ENCODE data around the gene SFR1. TPM values are rescaled to one million over a fixed set of nuclear protein-coding genes. Genes with fewer than 3 reads are reported as not detected.

The SFR1 gene
- total RNA-seq, 1 experiment from 2014 or later = 8.4 TPM

DNA sequence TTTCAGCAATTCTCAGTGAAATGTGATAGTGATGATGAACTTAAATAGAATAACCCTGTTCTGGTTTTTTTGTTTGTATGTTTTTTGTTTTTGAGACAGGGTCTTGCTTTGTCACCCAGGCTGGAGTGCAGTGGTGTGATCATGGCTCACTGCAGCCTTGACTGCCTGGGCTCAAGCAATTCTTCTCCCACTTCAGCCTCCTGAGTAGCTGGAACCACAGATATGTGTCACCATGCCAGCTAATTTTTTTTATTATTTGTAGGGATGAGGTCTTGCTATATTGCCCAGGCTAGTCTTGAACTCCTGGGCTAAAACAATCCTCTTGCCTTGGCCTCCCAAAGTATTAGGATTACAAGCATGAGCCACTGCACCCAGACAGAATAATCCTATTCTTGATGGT is 22.0 kb upstream of the SFR1 start:
- ChIA-PET POLR2A (no interaction called here), CTCF (no interaction called here)
- H3K27ac ChIP-seq (ENCODE audit: low read length) = no peak overlapping the region
- no TSS peak for BruUV-seq (replicated peaks)
- TF ChIP-seq SIN3A (IDR thresholded peaks at IDR 0.05; ENCODE audit: borderline replicate concordance, insufficient read depth, low read depth, low read length) = no peak
- no peak for TF ChIP-seq POLR2AphosphoS5 (IDR thresholded peaks at IDR 0.05; ENCODE audit: low read depth, low read length)
- TF ChIP-seq CTCF (IDR thresholded peaks at IDR 0.05) = no peak
- TF ChIP-seq TCF7L2 (IDR thresholded peaks at IDR 0.05; ENCODE audit: low read depth, low read length) = no peak
- TF ChIP-seq REST (IDR thresholded peaks at IDR 0.05; ENCODE audit: insufficient read depth in 1 of 2, low read depth in 2 of 2, low read length in 1 of 2) = no peak
- no peaks in the 10 kb centered on the region for H3K9me3 ChIP-seq (ENCODE audit: control insufficient read depth, insufficient read depth, low read depth, low read length)
- ATAC-seq (no peak), DNase-seq (ENCODE audit: low read depth, low spot score) (no peak)
- H3K27me3 ChIP-seq (ENCODE audit: control insufficient read depth, insufficient read depth, low read length) = no peaks in the 10 kb centered on the region
- in situ Hi-C loops (cut with HindIII; ENCODE audit: low pct_unique_long_range_greater_than_20kb, low sequenced_read_pairs) (no loop called here), intact Hi-C loops (cut with micrococcal nuclease; ENCODE audit: unreplicated experiment) (no loop called here)
- H3K4me1 ChIP-seq (ENCODE audit: control insufficient read depth, insufficient read depth, low read length) = no peaks in the 10 kb centered on the region
- H3K4me3 ChIP-seq (ENCODE audit: low read depth in 2 of 2, low read length in 2 of 2) = no peak overlapping the region
- no peaks in the 10 kb centered on the region for H3K36me3 ChIP-seq (ENCODE audit: control insufficient read depth, insufficient read depth, low read length)

- Histone ChIP-seq H3K27ac (ENCODE audit: low read length) (no peak overlapping the region), H3K4me1 (ENCODE audit: control insufficient read depth, insufficient read depth, low read length) (no peaks in the 10 kb centered on the region), H3K36me3 (ENCODE audit: control insufficient read depth, insufficient read depth, low read length) (no peaks in the 10 kb centered on the region), H3K27me3 (ENCODE audit: control insufficient read depth, insufficient read depth, low read length) (no peaks in the 10 kb centered on the region), H3K4me3 (ENCODE audit: low read depth in 2 of 2, low read length in 2 of 2) (no peak overlapping the region), H3K9me3 (ENCODE audit: control insufficient read depth, insufficient read depth, low read depth, low read length) (no peaks in the 10 kb centered on the region)
- ChIA-PET CTCF (no interaction called here), POLR2A (no interaction called here)
- TF ChIP-seq REST (IDR thresholded peaks at IDR 0.05; ENCODE audit: insufficient read depth in 1 of 2, low read depth in 2 of 2, low read length in 1 of 2) (no peak), CTCF (IDR thresholded peaks at IDR 0.05) (no peak), SIN3A (IDR thresholded peaks at IDR 0.05; ENCODE audit: borderline replicate concordance, insufficient read depth, low read depth, low read length) (no peak), TCF7L2 (IDR thresholded peaks at IDR 0.05; ENCODE audit: low read depth, low read length) (no peak), POLR2AphosphoS5 (IDR thresholded peaks at IDR 0.05; ENCODE audit: low read depth, low read length) (no peak)
- in situ Hi-C loops (cut with HindIII; ENCODE audit: low pct_unique_long_range_greater_than_20kb, low sequenced_read_pairs) = no loop called here
- no peak for DNase-seq (ENCODE audit: low read depth, low spot score)
- no TSS peak for BruUV-seq (replicated peaks)
- no peak for ATAC-seq
- intact Hi-C loops (cut with micrococcal nuclease; ENCODE audit: unreplicated experiment) = no loop called here
These were observed 21.2 kb upstream of the SFR1 start for GRCh38 chr10:104100795-104101194.

Measured in Panc1 (cell line).